AG09309 (cell line): ENCODE measurements around the gene STXBP1.

Experiments
- DNase-seq: peaks from one replicate; pipeline ENCODE4 v3.0.0-alpha.2; 2010; ENCODE audit warnings: low read depth
- H3K4me3 ChIP-seq: 2 replicates; pipeline ENCODE4 v1.5.1; 2011; ENCODE audit warnings: mild to moderate bottlenecking, low read depth, low read length, moderate library complexity; ENCODE audit not compliant: control insufficient read depth
- CTCF ChIP-seq: IDR thresholded peaks from 2 replicates; pipeline ENCODE4 v1.5.1; 2011; ENCODE audit warnings: mild to moderate bottlenecking, low read depth, low read length, inconsistent platforms; ENCODE audit not compliant: insufficient read depth, control insufficient read depth; ENCODE audit errors: missing control alignments

Gene STXBP1

GRCh38 chr9:127633216-127633862 is 21.3 kb downstream of the STXBP1 start:
- no peak for TF ChIP-seq CTCF
- H3K4me3 ChIP-seq: no peak overlapping the region
- no peak for DNase-seq

- no peak for DNase-seq
- TF ChIP-seq CTCF: no peak
- H3K4me3 ChIP-seq: no peak overlapping the region
These were observed 21.9 kb downstream of the STXBP1 start for GRCh38 chr9:127634021-127634420.

- no peak for TF ChIP-seq CTCF
- H3K4me3 ChIP-seq: no peak overlapping the region
- DNase-seq: no peak
These were observed 22.6 kb downstream of the STXBP1 start for GRCh38 chr9:127634698-127635097.

- no peak for TF ChIP-seq CTCF
- DNase-seq: no peak
- H3K4me3 ChIP-seq: no peak overlapping the region
These were observed 23.2 kb downstream of the STXBP1 start for GRCh38 chr9:127635201-127635735.

GRCh38 chr9:127637322-127637847 is 25.3 kb downstream of the STXBP1 start:
- TF ChIP-seq CTCF: no peak
- peak; percentile 76 for DNase-seq
- peak overlapping the region; percentile 16; the same call in 1 of the 2 replicates for H3K4me3 ChIP-seq

GRCh38 chr9:127640908-127641545 is 28.9 kb downstream of the STXBP1 start:
- DNase-seq: no peak
- H3K4me3 ChIP-seq: no peak overlapping the region
- TF ChIP-seq CTCF: no peak
